ENCODE measurements around the gene GRSF1. TPM values are rescaled to one million over a fixed set of nuclear protein-coding genes. Genes with fewer than 3 reads are reported as not detected.
A peak's percentile ranks its signal among the peaks of the same experiment; 100 is the strongest.

Gene GRSF1
- total and polyA plus RNA-seq, 2 of the 13 experiments (the other 11 are each of a cell fraction or from before 2014, with no cell fraction given), result 66.5 to 103 TPM

- no peak for TF ChIP-seq REXO4 (CRISPR knock-in tag; IDR thresholded peaks at IDR 0.05; ENCODE audit: borderline replicate concordance)
- peak; percentile 23; the same call in 1 of the 2 replicates for TF ChIP-seq HINFP (CRISPR knock-in tag; IDR thresholded peaks at IDR 0.05; ENCODE audit: low read depth)
- TF ChIP-seq ZNF256 (CRISPR knock-in tag; conservative IDR thresholded peaks at IDR 0.05), result no peak
- no peak for TF ChIP-seq ZHX1 (CRISPR knock-in tag; IDR thresholded peaks at IDR 0.05; ENCODE audit: low read depth)
- no peak for TF ChIP-seq ZBTB26 (CRISPR knock-in tag; IDR thresholded peaks at IDR 0.05; ENCODE audit: borderline replicate concordance)
- TF ChIP-seq, protein P1, sequence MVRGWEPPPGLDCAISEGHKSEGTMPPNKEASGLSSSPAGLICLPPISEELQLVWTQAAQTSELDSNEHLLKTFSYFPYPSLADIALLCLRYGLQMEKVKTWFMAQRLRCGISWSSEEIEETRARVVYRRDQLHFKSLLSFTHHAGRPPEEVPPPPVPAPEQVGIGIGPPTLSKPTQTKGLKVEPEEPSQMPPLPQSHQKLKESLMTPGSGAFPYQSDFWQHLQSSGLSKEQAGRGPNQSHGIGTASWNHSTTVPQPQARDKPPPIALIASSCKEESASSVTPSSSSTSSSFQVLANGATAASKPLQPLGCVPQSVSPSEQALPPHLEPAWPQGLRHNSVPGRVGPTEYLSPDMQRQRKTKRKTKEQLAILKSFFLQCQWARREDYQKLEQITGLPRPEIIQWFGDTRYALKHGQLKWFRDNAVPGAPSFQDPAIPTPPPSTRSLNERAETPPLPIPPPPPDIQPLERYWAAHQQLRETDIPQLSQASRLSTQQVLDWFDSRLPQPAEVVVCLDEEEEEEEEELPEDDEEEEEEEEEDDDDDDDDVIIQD (CRISPR knock-in tag; IDR thresholded peaks at IDR 0.05; ENCODE audit: low read depth), result 0 out of 2 replicates have a peak, but pooled peaks have one; percentile 23
- TF ChIP-seq LCORL (IDR thresholded peaks at IDR 0.05), result no peak
- no peak for TF ChIP-seq LCORL (CRISPR knock-in tag; IDR thresholded peaks at IDR 0.05)
- 0 out of 2 replicates have a peak, but pooled peaks have one; percentile 41 for TF ChIP-seq BORCS8-MEF2B (CRISPR knock-in tag; IDR thresholded peaks at IDR 0.05)
- TF ChIP-seq, protein P2, sequence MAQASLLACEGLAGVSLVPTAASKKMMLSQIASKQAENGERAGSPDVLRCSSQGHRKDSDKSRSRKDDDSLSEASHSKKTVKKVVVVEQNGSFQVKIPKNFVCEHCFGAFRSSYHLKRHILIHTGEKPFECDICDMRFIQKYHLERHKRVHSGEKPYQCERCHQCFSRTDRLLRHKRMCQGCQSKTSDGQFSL (CRISPR knock-in tag; IDR thresholded peaks at IDR 0.05), result no peak; the same call in 1 of the 2 replicates
- TF ChIP-seq KLF12 (CRISPR knock-in tag; IDR thresholded peaks at IDR 0.05; ENCODE audit: borderline replicate concordance), result peak; percentile 8; the same call in 1 of the 2 replicates
- TF ChIP-seq ZNF776 (CRISPR knock-in tag; IDR thresholded peaks at IDR 0.05), result no peak
- no peak; the same call in 1 of the 2 replicates for TF ChIP-seq ZC3H13 (CRISPR knock-in tag; IDR thresholded peaks at IDR 0.05)
- TF ChIP-seq NR2F2 (IDR thresholded peaks at IDR 0.05; ENCODE audit: borderline replicate concordance, low read depth), result no peak
- no peak for TF ChIP-seq SATB2 (CRISPR knock-in tag; IDR thresholded peaks at IDR 0.05)
- no peak for TF ChIP-seq FOXM1 (CRISPR knock-in tag; IDR thresholded peaks at IDR 0.05)
- no peak for TF ChIP-seq ZNF138 (CRISPR knock-in tag; IDR thresholded peaks at IDR 0.05; ENCODE audit: low read depth)
- TF ChIP-seq, protein P3, sequence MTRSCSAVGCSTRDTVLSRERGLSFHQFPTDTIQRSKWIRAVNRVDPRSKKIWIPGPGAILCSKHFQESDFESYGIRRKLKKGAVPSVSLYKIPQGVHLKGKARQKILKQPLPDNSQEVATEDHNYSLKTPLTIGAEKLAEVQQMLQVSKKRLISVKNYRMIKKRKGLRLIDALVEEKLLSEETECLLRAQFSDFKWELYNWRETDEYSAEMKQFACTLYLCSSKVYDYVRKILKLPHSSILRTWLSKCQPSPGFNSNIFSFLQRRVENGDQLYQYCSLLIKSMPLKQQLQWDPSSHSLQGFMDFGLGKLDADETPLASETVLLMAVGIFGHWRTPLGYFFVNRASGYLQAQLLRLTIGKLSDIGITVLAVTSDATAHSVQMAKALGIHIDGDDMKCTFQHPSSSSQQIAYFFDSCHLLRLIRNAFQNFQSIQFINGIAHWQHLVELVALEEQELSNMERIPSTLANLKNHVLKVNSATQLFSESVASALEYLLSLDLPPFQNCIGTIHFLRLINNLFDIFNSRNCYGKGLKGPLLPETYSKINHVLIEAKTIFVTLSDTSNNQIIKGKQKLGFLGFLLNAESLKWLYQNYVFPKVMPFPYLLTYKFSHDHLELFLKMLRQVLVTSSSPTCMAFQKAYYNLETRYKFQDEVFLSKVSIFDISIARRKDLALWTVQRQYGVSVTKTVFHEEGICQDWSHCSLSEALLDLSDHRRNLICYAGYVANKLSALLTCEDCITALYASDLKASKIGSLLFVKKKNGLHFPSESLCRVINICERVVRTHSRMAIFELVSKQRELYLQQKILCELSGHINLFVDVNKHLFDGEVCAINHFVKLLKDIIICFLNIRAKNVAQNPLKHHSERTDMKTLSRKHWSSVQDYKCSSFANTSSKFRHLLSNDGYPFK (CRISPR knock-in tag; IDR thresholded peaks at IDR 0.05; ENCODE audit: borderline replicate concordance), result no peak
Measured at GRCh38 chr4:70838666-70839588, 763 bp downstream of the GRSF1 start (continued).
